ENCODE data around the gene CLSTN3. TPM values are rescaled to one million over a fixed set of nuclear protein-coding genes. Genes with fewer than 3 reads are reported as not detected.
A peak's percentile ranks its signal among the peaks of the same experiment; 100 is the strongest.

The CLSTN3 gene
- total and polyA plus RNA-seq, 10 of the 15 experiments (the other 5 are each of a cell fraction or from before 2014, with no cell fraction given): 0.09 to 35.9 (median 11.3) TPM

DNA sequence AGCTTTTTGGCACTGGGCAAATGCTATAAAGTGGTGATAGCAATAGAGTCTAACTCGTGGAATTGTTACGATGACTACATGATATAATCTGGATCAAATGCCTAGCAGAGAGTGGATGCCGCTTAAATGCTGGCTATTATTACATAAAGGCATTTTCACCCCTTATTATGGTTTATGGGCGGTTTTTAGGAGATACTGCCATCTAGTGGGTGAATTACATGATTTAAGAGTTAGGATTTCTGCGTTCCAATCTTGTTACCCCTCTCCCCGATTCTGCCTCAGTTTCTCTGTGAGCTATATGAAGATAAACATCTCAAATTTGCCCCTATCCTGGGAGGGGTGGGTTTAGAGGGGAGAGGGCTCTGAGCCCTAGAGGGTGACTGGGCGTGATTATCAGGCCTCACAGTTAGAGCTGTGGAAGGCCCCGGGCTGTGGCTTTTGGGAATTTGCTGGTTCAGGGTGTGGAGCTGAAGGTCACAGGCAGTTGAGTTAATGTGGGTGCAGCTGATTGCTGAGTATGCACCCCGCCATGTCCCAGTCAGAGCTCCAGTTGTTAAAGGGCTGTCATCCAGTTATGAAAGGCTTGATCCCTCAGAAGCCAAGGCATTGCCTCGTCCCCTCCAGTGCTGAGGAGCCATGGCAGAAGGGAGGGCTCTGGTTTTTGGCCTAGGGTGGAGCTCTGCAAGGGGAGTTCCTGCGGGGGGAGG is 14.4 kb downstream of the CLSTN3 start:
- TF ChIP-seq RAD21 (IDR thresholded peaks at IDR 0.05; ENCODE audit: insufficient read depth, low read depth, low read length) (peak; percentile 27; the same call in 1 of the 2 replicates), YY1 (IDR thresholded peaks at IDR 0.05; ENCODE audit: low read depth, low read length) (no peak), SMC3 (IDR thresholded peaks at IDR 0.05; ENCODE audit: borderline replicate concordance, low read length) (peak; percentile 12; the same call in 1 of the 2 replicates)
- TF ChIP-seq, protein P1, sequence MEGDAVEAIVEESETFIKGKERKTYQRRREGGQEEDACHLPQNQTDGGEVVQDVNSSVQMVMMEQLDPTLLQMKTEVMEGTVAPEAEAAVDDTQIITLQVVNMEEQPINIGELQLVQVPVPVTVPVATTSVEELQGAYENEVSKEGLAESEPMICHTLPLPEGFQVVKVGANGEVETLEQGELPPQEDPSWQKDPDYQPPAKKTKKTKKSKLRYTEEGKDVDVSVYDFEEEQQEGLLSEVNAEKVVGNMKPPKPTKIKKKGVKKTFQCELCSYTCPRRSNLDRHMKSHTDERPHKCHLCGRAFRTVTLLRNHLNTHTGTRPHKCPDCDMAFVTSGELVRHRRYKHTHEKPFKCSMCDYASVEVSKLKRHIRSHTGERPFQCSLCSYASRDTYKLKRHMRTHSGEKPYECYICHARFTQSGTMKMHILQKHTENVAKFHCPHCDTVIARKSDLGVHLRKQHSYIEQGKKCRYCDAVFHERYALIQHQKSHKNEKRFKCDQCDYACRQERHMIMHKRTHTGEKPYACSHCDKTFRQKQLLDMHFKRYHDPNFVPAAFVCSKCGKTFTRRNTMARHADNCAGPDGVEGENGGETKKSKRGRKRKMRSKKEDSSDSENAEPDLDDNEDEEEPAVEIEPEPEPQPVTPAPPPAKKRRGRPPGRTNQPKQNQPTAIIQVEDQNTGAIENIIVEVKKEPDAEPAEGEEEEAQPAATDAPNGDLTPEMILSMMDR (IDR thresholded peaks at IDR 0.05 in 2 of 3, conservative IDR thresholded peaks at IDR 0.05 in 1 of 3; ENCODE audit: control insufficient read depth in 2 of 3, extremely low read depth in 1 of 3, insufficient read depth in 1 of 3, low read depth in 3 of 3, low read length in 3 of 3): peak; percentile 42 to 53 (median 46); a peak in 4 of 6 replicates
- H3K9ac ChIP-seq (ENCODE audit: control insufficient read depth, insufficient read depth, low read length): no peak overlapping the region

More for the DNA sequence above, 14.4 kb downstream of the CLSTN3 start:
- DNase-seq (ENCODE audit: low read depth, low spot score) (no peak), ATAC-seq (peak; percentile 69), FAIRE-seq (peak; percentile 70)
- RAD21 ChIA-PET (ENCODE audit: unreplicated experiment): no interaction called here
- Histone ChIP-seq H3K4me1 (ENCODE audit: control insufficient read depth, insufficient read depth, low read length) (no peaks in the 10 kb centered on the region), H3K9me3 (replicated peaks; ENCODE audit: control insufficient read depth, insufficient read depth, low read length) (no peaks in the 10 kb centered on the region; the same call in 2 of the 3 replicates), H3K79me2 (ENCODE audit: control insufficient read depth, insufficient read depth, low read length) (no peaks in the 10 kb centered on the region), H4K20me1 (ENCODE audit: control insufficient read depth, insufficient read depth) (no peaks in the 10 kb centered on the region; the same call in 1 of the 2 replicates), H3K27me3 (replicated peaks in 1 of 2; ENCODE audit: control insufficient read depth in 2 of 2, insufficient read depth in 2 of 2, low read length in 1 of 2) (no peaks in the 10 kb centered on the region), H2AFZ (ENCODE audit: control insufficient read depth, low read depth, low read length) (no peak overlapping the region), H3K27ac (ENCODE audit: control insufficient read depth, insufficient read depth) (no peak overlapping the region), H3K4me3 (no peak overlapping the region), H3K36me3 (ENCODE audit: control insufficient read depth in 2 of 2, insufficient read depth in 2 of 2, low read length in 1 of 2) (peaks cover 3 to 18% of the 10 kb centered on the region in 2 experiments), H3K4me2 (ENCODE audit: control insufficient read depth, insufficient read depth) (no peak overlapping the region)
- SMC1A ChIA-PET (ENCODE audit: uncharacterized antibody, unreplicated experiment): interaction anchor here (0.8 to 2.7 kb wide), 5 partner anchors 20 to 180 kb away, joined by 3 to 13 read pairs (median 4); no protein-coding TSS in a partner anchor
- intact Hi-C loops (cut with micrococcal nuclease; ENCODE audit: unreplicated experiment) (loop anchor here (5.0 kb wide), 1 partner anchor 493 kb away; no protein-coding TSS in a partner anchor), in situ Hi-C loops (cut with MboI) (no loop called here)
- no TSS peak for BruUV-seq (replicated peaks)
- POLR2A ChIA-PET: interaction anchor here (1.4 kb wide), 1 partner anchor 37 kb away, joined by 3 read pairs; no protein-coding TSS in a partner anchor
- 73% methylated on average over 11 of the region's 11 CpGs for WGBS (ENCODE audit: insufficient coverage, insufficient replicate concordance, low lambda C conversion rate, missing lambda C conversion rate)
- CTCF ChIA-PET: interaction anchor here (0.6 to 6.1 kb wide), 22 partner anchors 9 to 803 kb away, joined by 3 to 44 read pairs (median 4); partner anchors contain the start of genes C1RL, LPCAT3 and TNFRSF1A
